Activated T-cell treated with anti-CD3 and anti-CD28 coated beads, Interleukin-2, amount 50 U/mL, for 4 hours (primary cell): ENCODE measurements around the gene UTP15. TPM values are rescaled to one million over a fixed set of nuclear protein-coding genes. Genes with fewer than 3 reads are reported as not detected.

ENCODE experiments used
- ATAC-seq, 2 donors: fragments of 200-7000 bp; cut with Tn5 transposase; one replicate each; pipeline ENCODE4 v1.10.0; 2021
- DNase-seq: peaks from one replicate; pipeline ENCODE4 v3.0.0-alpha.2; 2020
- H3K27me3 Mint-ChIP-seq: one replicate; pipeline ENCODE4 v1.8.0; 2021; ENCODE audit warnings: low read depth, mixed read lengths
- H3K36me3 Mint-ChIP-seq: one replicate; pipeline ENCODE4 v1.8.0; 2022; ENCODE audit warnings: mixed read lengths; ENCODE audit not compliant: insufficient read depth
- H3K4me1 Mint-ChIP-seq: one replicate; pipeline ENCODE4 v1.8.0; 2021; ENCODE audit warnings: low read depth, mixed read lengths
- H3K4me3 Mint-ChIP-seq: one replicate; pipeline ENCODE4 v1.8.0; 2021; ENCODE audit warnings: mild to moderate bottlenecking, moderate library complexity, mixed read lengths
- H3K9me3 Mint-ChIP-seq: one replicate; pipeline ENCODE4 v1.8.0; 2021; ENCODE audit warnings: mixed read lengths
- total RNA-seq, 3 donors: library from RNA; stranded (reverse); gene quantifications; one replicate each; pipeline ENCODE4 v1.2.1, GENCODE V29; 2021

UTP15 gene
- total RNA-seq, 3 donors from 2014 or later, result 72.9 to 78.1 (median 74.7) TPM

DNA sequence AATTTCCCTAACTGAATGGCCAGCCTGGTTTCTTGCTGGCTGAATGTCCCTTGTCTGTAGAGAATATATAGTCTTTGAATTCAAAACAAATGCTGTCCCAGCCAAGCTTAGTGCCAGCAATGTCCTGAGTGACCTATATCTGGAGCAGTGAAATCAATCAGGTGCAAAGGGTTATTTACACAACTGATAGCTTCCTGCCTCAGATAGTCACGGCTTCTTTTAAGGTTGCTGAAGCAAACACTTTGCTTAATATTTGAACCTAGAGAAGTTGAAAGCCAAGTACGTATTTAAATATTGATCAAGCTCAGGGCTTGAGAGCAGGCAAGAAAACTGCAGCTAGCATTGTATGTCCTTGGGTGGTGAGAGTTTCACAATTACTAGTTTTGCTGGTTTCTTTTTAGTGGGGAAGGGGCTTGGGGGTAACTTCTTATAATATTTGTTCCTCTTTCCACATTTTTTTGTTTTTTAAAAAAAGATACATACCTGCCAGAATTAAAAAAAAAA, 58.4 kb downstream of the UTP15 start:
- no peak for ATAC-seq
- Mint-ChIP-seq H3K36me3 (no peaks in the 10 kb centered on the region), H3K4me1 (peaks cover 3% of the 10 kb centered on the region), H3K4me3 (no peak overlapping the region), H3K9me3 (no peaks in the 10 kb centered on the region), H3K27me3 (peaks cover 48% of the 10 kb centered on the region)
- no peak for DNase-seq

DNA sequence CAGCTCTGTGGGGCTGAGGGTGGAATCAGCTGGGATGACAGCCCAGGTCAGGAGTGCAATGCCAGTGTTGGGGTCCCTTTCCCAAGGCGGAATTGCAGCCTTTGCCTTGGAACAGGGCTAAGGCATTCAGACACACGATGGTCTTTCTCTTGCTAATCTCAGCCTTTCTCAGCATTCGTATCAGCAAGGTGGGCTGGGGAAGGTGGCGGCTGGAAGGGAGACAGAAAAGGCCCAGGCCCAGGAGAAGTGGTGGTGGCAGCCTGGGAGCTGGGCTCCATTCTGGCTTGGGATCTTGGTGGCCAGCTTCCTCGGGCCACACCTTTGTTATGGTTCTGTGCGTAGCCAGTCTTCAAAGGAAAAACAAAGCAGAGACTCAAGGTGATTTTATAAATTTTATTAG, 59.3 kb downstream of the UTP15 start:
- H3K4me3 Mint-ChIP-seq, result no peak overlapping the region
- peaks cover 47% of the 10 kb centered on the region for H3K27me3 Mint-ChIP-seq

DNA sequence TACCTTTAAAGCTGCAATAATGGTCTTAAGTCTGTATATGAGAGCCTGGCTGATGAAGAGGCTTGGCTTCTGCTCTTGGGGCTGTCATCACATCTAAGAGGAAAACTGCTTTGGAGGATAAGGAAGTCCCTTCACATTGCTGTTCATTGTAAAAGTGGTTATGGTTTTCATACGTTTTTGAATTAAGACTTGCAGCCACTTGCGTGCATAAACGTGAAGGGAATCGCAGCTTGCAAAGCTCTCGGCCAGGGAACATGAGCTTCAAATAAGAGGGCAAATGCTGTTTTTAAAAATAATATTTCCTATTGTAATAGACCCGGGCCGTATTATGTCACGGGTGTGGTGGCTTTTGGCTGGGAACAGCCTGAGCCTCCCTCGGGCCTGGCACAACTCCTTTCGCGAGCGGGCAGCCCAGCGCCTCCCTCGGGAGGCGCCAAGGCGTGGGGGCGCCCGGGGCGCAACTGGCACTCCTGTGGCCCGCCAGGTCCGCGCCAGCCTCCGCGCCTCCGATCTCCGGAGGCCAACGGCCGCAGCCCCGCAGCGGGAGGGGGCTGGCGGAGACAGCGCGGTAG, 59.9 kb downstream of the UTP15 start:
- DNase-seq, result no peak
- Mint-ChIP-seq H3K4me3 (peak overlapping the region; percentile 58), H3K36me3 (no peaks in the 10 kb centered on the region), H3K9me3 (no peaks in the 10 kb centered on the region), H3K4me1 (peaks cover 3% of the 10 kb centered on the region), H3K27me3 (peaks cover 47% of the 10 kb centered on the region)
- peak in 1 of 2 donors; percentile 42 for ATAC-seq

More for the DNA sequence above, 59.3 kb downstream of the UTP15 start:
- no peak for DNase-seq
- ATAC-seq, result no peak
- Mint-ChIP-seq H3K9me3 (no peaks in the 10 kb centered on the region), H3K36me3 (no peaks in the 10 kb centered on the region), H3K4me1 (peaks cover 3% of the 10 kb centered on the region)

DNA sequence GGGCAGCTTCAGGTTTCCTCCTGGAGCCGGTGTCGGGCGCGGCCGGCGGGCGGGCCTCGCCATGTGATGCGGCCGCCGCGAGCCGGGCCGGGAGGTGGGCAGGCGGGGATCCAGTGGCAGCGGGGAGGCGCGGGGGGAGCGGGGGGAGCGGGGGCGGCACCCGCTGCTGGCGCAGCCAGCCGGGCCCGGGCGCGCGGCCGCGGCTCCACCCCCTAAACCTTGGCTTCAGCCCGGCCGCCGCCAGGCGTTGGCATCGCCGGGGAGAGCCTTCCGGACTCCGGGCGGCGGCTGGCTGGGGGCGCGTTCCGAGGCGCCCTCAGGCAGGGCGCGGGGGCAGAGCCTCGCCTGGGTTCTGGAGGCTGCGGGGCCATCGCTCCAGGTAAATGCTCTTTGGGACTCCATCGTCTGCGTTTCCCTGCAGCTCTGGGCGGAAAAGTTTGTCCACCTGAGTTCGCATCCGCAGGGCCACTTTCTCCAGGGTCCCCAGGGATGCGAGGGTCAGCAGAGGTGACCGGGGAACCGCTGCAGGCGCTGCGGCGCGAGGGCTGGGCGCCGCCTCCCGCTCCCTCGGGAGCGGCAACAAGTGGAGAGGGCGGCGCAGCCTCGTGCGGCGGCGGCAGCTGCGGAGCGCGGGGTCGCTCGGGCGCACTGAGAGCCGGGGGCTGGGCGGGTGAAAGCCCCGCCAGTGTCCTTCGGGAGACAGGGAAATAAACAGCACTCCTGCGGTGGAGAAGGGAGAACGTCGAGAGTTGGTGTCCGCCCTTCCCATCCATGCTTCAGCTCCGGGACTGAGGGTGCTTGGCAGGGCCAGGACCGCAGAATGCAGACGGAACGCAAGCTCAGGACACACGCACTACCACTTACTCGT, 60.6 kb downstream of the UTP15 start, which contains the start of gene ARHGEF28:
ARHGEF28 (plus strand) TSS at position 253 of the 868 bp plus-strand sequence. CDS start 58,656 bp downstream, outside the sequence.
- H3K27me3 Mint-ChIP-seq, result peaks cover 46% of the 10 kb centered on the region
- H3K9me3 Mint-ChIP-seq, result no peaks in the 10 kb centered on the region
- ATAC-seq, result peak; percentile 75 to 84
- peaks cover 3% of the 10 kb centered on the region for H3K4me1 Mint-ChIP-seq
- no peaks in the 10 kb centered on the region for H3K36me3 Mint-ChIP-seq
- DNase-seq, result peak; percentile 4
- H3K4me3 Mint-ChIP-seq, result peak within 1 kb of the TSS; percentile 58

DNA sequence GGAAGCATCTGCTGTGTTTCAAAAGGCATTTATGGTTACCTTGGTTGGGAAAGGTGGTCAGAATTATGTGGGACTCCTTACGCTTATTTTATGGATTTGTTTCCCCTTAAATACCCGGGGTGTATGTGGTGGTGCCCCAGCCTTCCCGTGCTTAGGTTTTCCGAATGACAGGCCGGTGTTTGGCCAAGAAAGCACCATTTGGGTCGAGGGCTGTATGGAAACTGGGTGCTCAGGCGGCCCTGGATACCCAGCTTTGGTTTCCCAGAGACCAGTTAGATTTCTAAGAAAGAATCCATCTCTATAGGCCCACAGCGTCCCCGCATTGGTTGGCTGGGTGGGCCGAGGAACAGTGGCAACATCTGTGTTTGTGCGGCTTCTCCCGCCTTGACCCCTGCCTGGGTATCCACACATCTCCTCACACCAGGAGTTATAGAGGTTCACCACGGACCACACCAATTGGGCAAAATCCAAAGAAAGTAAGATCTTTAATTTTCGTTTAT, 61.3 kb downstream of the UTP15 start:
- Mint-ChIP-seq H3K4me1 (peaks cover 3% of the 10 kb centered on the region), H3K9me3 (no peaks in the 10 kb centered on the region), H3K4me3 (peak overlapping the region; percentile 33), H3K27me3 (peaks cover 43% of the 10 kb centered on the region), H3K36me3 (no peaks in the 10 kb centered on the region)
- DNase-seq (no peak), ATAC-seq (no peak)

DNA sequence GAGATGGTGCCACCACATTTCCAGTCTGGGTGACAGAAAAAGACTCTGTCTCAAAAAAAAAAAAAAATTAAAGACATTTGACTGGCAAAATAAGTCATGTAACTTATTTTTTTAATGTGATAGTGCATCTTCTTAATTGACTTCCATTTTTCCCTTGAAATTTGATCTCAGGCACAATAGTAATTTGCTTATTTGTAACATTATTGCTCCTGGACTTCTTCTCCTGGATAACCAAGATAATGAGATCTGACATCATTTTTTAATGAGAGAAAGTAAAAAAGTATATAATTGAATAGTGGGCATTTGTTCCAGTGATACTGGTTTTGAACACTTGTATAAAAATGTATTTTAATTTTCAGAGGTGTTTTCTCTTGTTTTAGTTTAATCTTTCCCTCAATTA, 63.9 kb downstream of the UTP15 start:
- Mint-ChIP-seq H3K27me3 (peaks cover 28% of the 10 kb centered on the region), H3K4me1 (peaks cover 3% of the 10 kb centered on the region), H3K36me3 (no peaks in the 10 kb centered on the region), H3K9me3 (no peaks in the 10 kb centered on the region), H3K4me3 (no peak overlapping the region)
- DNase-seq, result no peak
- ATAC-seq, result no peak

DNA sequence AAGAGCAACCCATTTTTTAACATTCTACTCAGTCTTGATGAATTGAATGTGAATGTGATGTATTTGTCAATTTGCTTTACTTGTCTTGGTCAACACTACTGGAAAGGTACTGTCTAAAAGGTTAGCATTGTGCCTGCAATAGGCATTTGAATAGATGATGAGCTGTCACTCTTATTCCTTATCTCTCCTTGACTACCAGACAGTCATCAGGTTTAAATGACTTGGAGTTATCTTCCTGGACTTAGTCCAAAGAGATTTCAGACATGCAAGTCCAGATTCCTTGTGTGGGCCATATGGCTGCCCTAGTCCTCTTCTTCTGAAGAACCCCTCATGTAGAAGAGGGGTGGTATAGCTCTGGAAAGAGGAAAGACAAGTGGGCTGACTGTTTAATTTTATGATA, 65.2 kb downstream of the UTP15 start:
- no peaks in the 10 kb centered on the region for H3K36me3 Mint-ChIP-seq
- H3K4me1 Mint-ChIP-seq, result no peaks in the 10 kb centered on the region
- H3K27me3 Mint-ChIP-seq, result peaks cover 24% of the 10 kb centered on the region
- no peaks in the 10 kb centered on the region for H3K9me3 Mint-ChIP-seq
- DNase-seq (no peak), ATAC-seq (no peak)
- H3K4me3 Mint-ChIP-seq, result no peak overlapping the region

DNA sequence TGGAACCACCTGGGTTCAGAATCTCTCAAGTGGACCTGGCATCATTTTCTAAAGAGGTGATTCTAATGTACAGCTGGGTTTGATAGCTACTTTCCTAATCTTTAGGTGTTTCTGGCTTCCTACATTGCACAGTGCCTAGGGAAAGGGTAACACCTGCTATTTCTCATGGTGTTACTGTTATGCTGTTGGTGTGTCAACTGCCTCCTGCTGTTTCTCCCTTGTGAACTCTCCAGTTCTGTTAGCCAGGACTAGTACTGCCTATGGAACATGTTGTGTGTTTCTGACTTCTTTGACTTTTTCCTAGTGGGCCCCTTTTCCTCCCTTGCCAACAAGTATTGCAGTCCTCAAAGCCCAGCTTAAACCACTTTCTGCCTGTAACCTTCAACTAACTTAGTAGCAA, 66.0 kb downstream of the UTP15 start:
- DNase-seq, result no peak

More for the DNA sequence above, 66.0 kb downstream of the UTP15 start:
- ATAC-seq, result no peak
- Mint-ChIP-seq H3K9me3 (no peaks in the 10 kb centered on the region), H3K4me3 (no peak overlapping the region), H3K36me3 (no peaks in the 10 kb centered on the region), H3K27me3 (peaks cover 24% of the 10 kb centered on the region), H3K4me1 (no peaks in the 10 kb centered on the region)

Other genes with a start within 250 kb of the UTP15 start
- gene FOXD1, start 117.0 kb upstream of the UTP15 start, total RNA-seq, result under 1 TPM in 1 of 3 donors, not detected in 2; 0.13 TPM
- gene BTF3, start 67.3 kb upstream of the UTP15 start, total RNA-seq, result 1,000 to 10,000 TPM in 2 of 3 donors, 100 to 1,000 TPM in 1; 967 to 1,090 (median 1,019) TPM
- gene ANKRA2, start 104 bp upstream of the UTP15 start, total RNA-seq, result 1 to 10 TPM; 5.5 to 9.8 (median 7.4) TPM
- gene ARHGEF28, start 60.5 kb downstream of the UTP15 start, total RNA-seq, result under 1 TPM; 0.05 to 0.23 (median 0.14) TPM